A172 (cell line): ENCODE measurements around the gene MRPS16. TPM values are rescaled to one million over a fixed set of nuclear protein-coding genes. Genes with fewer than 3 reads are reported as not detected.

Experiments
- total RNA-seq: library from RNA; depleted of rRNA; stranded (reverse); fragments of >200 nt; shearing (Covaris generic); gene quantifications from 2 replicates; pipeline ENCODE4 v1.2.3, GENCODE V29; 2014; rRNA removed

MRPS16 gene
- total RNA-seq, 1 experiment from 2014 or later, result 118 TPM

Other genes starting within 250 kb of the MRPS16 start
- gene P4HA1, start 155.8 kb downstream of the MRPS16 start, total RNA-seq, result 87.7 and 95.5 TPM in 2 replicates
- 4.0 and 40.4 TPM in 2 replicates for gene NUDT13, start 142.2 kb downstream of the MRPS16 start, total RNA-seq
- 53.9 and 55.2 TPM in 2 replicates for gene ECD, start 84.6 kb downstream of the MRPS16 start, total RNA-seq
- gene FAM149B1, start 84.5 kb downstream of the MRPS16 start, total RNA-seq, result 7.1 and 10.4 TPM in 2 replicates
- 103 and 123 TPM in 2 replicates for gene DNAJC9, start 5.4 kb downstream of the MRPS16 start, total RNA-seq
- gene CFAP70, start 106.2 kb upstream of the MRPS16 start, total RNA-seq, result 0.36 and 0.72 TPM in 2 replicates
- gene ANXA7, start 161.4 kb upstream of the MRPS16 start, total RNA-seq, result 200 and 216 TPM in 2 replicates
- 0.07 and 0.60 TPM in 2 replicates for gene MSS51, start 180.9 kb upstream of the MRPS16 start, total RNA-seq
- 17.2 and 17.6 TPM in 2 replicates for gene PPP3CB, start 243.4 kb upstream of the MRPS16 start, total RNA-seq